HL-60/S4 (cell line): ENCODE data around the gene FAM47C.
"Not testable (repeated sequence)": the region's sequence is repeated elsewhere in the genome, so short reads cannot be mapped to it uniquely, and the experiment has no call there.

Source experiments
- in situ Hi-C: fragments of 300-500 bp; cut with MboI; formaldehyde crosslinking; loops from 2 replicates; pipeline ENCODE4 v1.14.3; 2022; ENCODE audit warnings: low sequenced_read_pairs

The FAM47C gene

GRCh38 chrX:37008182-37008581 is at the start of gene FAM47C:
Gene FAM47C (plus strand): TSS chrX:37008366. CDS start chrX:37008411, 45 bp downstream.
- in situ Hi-C loops = not testable (repeated sequence)

DNA sequence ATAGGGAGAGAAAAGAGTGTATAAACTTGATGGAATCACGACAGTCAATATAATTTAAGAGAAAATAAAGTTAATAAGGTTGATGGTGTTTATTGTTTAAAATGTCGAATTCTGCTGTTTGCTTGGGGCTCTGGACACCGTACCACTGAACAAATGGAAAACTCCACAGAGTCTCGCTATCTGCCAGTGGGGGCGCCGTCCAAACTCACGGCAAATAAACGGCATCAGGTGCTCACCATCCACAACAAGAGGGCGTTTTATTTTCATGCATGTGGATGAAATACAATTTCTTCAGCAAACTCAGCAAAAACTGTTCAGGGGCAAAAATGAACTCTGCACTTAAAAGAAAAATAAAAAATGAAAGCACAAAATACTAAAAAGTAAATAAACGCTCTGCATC is 46.6 kb upstream of the FAM47C start:
- in situ Hi-C loops = no loop called here

DNA sequence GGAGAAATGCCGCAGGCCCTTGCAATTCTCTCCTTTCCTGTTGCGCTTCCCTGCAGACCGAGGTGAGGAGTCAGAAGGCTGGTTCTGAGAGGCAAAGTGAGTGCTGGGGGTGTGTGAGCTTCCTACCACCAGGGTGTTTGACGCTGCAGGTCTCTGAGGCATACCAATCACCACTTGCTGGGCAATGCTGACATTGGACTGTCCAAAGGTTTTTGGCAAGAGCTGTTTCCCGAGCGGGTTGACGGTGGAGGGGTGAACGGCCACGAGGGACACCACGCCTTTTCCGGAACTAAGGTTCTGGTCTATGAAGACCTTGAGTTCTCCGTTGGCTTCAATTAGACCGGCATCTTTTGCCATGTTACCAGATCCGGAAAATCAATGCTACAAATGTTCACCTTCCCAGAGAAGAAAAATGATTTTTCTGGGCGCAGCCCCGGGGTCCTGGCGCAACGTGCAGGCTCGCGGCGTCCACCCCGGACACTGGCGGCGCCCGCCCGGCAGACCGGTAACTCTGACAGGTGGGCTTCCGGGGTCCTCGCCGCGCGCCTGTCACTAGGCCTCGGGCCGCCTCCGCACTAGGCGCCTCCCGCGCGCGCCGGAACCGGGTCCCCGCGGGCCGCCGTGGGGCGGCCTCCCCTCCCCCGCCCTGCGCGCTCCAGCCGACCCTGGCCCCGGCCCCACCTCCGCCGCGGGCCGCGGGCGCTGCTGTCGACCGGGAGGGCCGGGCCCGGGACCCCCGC is 44.9 kb upstream of the FAM47C start:
- in situ Hi-C loops = no loop called here

GRCh38 chrX:36963852-36964251 is 44.3 kb upstream of the FAM47C start:
- in situ Hi-C loops = no loop called here

- in situ Hi-C loops = no loop called here
Measured at GRCh38 chrX:36973575-36973974, 34.6 kb upstream of the FAM47C start.

DNA sequence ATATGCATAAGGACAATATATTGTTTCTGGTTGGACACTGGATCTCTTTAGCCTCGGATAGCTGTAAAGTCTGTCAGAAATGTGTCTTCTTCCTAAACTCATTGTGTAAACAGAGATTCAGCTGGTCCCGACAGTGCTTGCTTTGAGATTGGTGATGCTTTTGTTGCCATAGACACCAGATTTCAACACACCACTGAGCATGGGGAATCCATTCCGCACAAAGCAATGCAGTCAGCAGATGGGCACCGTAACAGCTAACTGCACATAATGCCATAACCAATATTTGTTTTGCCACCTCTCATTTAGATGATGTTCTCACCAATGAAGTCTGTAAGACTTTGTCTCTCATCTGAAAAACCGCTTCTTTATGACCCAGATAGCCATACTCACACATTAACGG is 33.3 kb upstream of the FAM47C start:
- in situ Hi-C loops = no loop called here

DNA sequence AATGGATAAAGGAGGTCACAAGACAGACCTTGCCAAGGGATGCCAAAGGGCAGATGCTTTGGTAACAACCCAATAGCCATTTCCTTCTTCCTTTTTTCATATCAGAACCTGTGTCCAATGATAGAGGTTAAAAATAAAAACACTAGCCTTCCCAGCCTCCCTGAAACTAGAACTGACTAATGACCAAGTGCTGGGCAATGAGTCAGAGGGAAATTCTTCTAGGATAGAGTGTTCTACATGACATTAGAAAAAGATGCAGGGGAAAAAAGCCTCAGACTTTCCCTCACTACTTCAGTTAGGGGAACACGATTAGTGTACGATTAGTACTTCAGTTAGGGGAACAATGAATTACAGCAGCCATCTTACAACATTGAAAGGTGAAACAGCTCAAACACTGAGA is 29.3 kb upstream of the FAM47C start:
- in situ Hi-C loops = no loop called here

DNA sequence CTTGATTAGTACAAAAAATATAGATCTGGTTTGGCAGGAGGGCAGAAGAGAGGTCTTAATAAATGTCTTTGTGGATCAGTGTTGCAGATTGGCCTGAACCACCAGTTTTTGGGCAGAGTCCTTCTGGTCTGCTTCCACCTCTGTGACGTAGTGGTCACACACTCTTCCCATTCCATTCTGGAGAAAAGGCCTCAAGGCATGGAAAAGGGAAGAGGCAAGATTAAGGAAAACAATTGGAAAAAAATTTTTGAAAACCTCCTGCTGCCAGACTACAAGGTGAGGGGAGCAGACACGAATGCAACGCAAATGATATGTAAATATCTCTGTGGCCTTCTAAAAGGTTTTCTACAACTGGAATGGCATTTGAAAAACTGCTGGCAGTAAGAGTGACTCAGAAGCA is 24.3 kb upstream of the FAM47C start:
- in situ Hi-C loops = no loop called here

DNA sequence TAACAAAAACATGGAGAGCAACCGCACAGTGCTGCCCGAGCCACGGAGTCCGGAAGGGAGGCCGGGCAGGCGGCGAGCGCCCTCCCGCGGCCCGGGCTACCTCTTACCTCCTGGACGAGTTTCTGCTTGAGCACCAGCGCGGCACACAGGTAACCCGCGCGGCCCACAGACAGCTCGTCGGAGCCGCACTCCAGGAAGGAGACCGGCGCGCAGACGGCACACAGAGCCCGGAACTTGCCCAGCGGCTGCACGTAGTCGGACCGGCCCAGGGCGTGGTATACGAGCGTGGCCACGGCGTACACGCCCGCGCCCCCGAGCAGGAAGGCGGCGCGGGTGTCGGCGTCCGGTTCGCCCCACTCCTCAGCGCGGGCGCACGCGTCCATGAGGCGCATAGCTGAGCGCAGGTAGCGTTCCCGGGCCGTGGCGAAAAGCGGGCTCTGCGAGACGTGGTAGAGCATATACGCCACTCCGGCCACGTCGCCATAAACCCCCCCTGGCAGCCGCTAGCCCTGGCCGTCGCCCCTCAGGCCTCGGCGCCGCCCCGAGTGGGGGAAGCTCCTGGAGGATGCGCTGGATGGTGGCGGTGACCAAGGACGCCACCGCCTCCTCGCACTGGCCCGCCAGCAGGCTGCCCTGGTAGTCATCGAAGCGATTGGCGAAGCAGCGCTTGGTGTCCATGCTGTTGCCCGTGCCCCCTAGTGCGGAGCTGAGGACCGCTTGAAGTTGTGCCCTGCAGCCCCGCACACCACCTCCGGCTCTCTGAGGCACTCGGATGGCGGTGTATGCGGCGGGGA is 22.6 kb upstream of the FAM47C start:
- in situ Hi-C loops = not testable (repeated sequence)

GRCh38 chrX:36986231-36986630 is 21.9 kb upstream of the FAM47C start:
- in situ Hi-C loops = no loop called here

DNA sequence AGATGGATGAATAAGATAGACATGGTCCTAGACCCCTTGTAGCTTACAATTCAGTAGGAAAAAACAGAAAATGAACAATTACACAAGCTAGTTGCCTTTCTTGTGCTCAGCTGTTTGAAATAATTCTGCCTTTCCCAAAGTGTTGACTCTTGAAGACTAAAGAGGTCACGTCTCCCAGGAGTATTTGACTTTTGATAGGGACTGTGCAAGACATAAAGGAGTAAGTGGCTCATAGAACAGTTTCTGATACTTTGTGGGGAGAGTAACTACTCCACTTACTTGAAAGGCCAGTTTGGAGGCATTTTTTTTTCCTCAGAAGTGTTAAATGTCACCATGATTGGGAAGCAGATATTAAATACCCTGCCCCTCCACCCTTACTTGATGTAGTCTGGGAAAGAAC is 21.0 kb upstream of the FAM47C start:
- in situ Hi-C loops = not testable (repeated sequence)

DNA sequence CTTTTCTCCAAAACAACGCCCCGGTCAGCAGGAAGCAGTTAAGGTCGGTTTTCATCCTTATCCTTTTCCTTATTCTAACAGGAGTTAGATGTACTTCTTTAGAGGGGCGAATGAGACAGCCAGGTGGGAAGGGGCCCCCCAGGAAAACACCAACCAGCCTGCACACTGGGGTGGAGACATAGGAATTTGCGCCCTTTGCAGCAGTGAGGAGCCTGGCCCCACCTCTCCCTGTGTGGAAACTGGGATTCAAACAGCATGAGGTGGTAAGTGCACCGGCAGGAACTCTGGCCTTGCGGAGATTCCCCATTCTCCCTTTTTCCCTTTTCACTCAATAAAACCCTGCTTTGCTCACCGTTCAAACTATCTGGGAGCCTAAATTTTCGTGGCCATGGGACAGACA is 8.0 kb upstream of the FAM47C start:
- in situ Hi-C loops = no loop called here

DNA sequence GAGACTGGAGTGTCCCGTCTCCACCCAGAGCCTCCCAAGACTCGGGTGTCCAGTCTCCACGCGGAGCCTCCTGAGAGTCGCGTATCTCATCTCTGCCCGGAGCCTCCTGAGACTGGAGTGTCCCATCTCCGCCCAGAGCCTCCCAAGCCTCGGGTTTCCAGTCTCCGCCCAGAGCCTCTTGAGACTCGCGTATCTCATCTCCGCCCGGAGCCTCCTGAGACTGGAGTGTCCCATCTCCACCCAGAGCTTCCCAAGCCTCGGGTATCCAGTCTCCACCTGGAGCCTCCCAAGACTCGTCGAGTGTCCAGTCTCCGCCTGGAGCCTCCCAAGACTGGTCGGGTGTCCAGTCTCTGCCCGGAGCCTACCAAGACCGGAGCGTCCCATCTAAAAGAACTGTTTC is 2.3 kb downstream of the FAM47C start:
- in situ Hi-C loops = no loop called here

GRCh38 chrX:37034260-37034659 is 26.1 kb downstream of the FAM47C start:
- in situ Hi-C loops = not testable (repeated sequence)

GRCh38 chrX:37036674-37037220 is 28.6 kb downstream of the FAM47C start:
- in situ Hi-C loops = not testable (repeated sequence)

GRCh38 chrX:37038814-37039213 is 30.6 kb downstream of the FAM47C start:
- in situ Hi-C loops = not testable (repeated sequence)

DNA sequence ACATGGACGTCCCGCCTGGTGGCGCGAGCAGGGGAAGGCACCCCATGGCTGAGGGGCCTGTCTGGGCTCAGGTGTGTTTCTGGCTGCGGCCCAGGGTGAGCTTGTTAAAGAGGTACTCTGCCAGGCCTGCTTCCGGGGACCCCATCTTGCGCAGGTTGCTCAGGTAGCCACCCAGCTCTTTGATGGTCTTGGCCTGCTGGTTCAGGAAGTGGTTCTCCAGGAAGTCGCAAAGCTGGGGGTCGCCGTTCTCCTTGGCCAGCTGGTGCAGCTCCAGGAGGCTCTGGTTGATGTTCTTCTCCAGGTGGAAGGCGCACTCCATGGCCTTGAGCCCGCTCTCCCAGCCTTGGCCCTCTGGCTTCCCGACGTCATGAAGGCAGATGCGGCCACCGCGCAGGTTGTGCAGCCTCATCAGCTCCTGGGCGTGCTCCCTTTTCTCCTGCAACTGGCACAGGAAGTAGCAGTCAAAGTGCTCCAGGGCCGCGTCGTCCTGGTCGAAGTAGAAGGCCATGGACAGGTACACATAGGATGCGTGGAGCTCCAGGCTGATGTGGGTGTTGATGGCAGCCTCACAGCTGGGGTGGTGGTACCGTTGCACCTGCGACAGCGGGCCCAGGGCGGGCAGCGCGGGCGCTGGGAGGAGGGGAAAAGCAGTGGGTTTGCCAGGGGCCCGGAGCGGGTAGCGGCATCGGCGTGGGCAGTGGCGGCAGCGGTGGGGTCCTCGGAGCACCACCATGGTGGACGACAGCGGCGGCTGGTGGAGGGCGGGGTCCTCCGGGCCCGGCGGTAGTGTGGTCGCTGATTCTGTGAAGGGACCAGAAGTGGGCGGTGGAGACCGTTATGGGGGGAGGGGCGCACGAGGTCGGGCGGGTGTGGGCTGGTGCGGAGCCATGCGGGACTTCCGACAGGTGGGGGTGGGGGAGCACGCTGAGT is 35.1 kb downstream of the FAM47C start:
- in situ Hi-C loops = not testable (repeated sequence)

- in situ Hi-C loops = no loop called here
Measured at GRCh38 chrX:37047776-37048175, 39.6 kb downstream of the FAM47C start.

DNA sequence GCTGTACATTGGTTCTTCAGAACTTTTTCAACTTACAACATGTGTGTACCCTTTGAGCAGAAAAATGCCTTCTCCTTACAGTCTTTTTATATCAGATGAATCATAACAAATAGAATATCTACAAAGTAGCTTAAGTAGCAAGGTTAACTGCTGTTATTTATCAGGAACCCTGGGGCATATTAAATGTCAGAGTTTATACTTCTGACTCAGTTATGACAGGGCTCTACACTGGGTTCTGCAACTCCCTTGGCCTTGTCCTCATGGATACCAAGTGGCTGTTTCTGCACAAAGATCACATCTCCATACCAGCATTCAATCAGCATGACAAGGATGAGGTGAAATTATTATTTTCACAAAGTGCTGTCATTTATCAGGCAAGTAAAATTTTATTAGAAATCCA is 49.4 kb downstream of the FAM47C start:
- in situ Hi-C loops = not testable (repeated sequence)

- in situ Hi-C loops = no loop called here
Measured at GRCh38 chrX:37060999-37061398, 52.8 kb downstream of the FAM47C start.
